Measurements from ENCODE around the gene NGDN. TPM values are rescaled to one million over a fixed set of nuclear protein-coding genes. Genes with fewer than 3 reads are reported as not detected.

NGDN gene
- total and polyA plus RNA-seq, 2 of the 8 experiments (the other 6 are each of a cell fraction or from before 2014, with no cell fraction given): 39.8 to 48.8 TPM

GRCh38 chr14:23494223-23494622, 24.7 kb downstream of the NGDN start:
- CTCF ChIA-PET (ENCODE audit: partially characterized antibody): interaction anchor here (0.8 to 6.9 kb wide), 11 partner anchors 11 to 200 kb away, joined by 3 to 79 read pairs (median 5); no protein-coding TSS in a partner anchor
- TF ChIP-seq SP1 (IDR thresholded peaks at IDR 0.05; ENCODE audit: low read depth, low read length): peak; percentile 76
- no peak for TF ChIP-seq POU5F1 (IDR thresholded peaks at IDR 0.05; ENCODE audit: low read depth, low read length)
- no peak for TF ChIP-seq SIX5 (IDR thresholded peaks at IDR 0.05; ENCODE audit: low read depth, low read length)
- peak; percentile 76 for TF ChIP-seq TEAD4 (IDR thresholded peaks at IDR 0.05; ENCODE audit: low read depth, low read length)
- no peak for TF ChIP-seq RAD21 (IDR thresholded peaks at IDR 0.05 in 1 of 2, conservative IDR thresholded peaks at IDR 0.05 in 1 of 2; ENCODE audit: low read depth in 2 of 2, low read length in 2 of 2)
- TF ChIP-seq CTBP2 (IDR thresholded peaks at IDR 0.05; ENCODE audit: borderline replicate concordance, insufficient read depth, insufficient read length, low read length): no peak
- TF ChIP-seq SP4 (IDR thresholded peaks at IDR 0.05; ENCODE audit: low read length): no peak
- no peak for TF ChIP-seq EP300 (IDR thresholded peaks at IDR 0.05; ENCODE audit: borderline replicate concordance in 1 of 2, low read depth in 2 of 2, low read length in 2 of 2)
- no peak for TF ChIP-seq HDAC2 (IDR thresholded peaks at IDR 0.05; ENCODE audit: borderline replicate concordance in 1 of 2, low read depth in 2 of 2, low read length in 2 of 2)
- TF ChIP-seq TBP (IDR thresholded peaks at IDR 0.05; ENCODE audit: low read depth, low read length): no peak
- 0 out of 2 replicates have a peak, but pooled peaks have one; percentile 24 for TF ChIP-seq POLR2AphosphoS5 (IDR thresholded peaks at IDR 0.05; ENCODE audit: low read depth, low read length)
- 0 out of 3 replicates have a peak, but pooled peaks of 1 of the 2 experiments have one; percentile 39 for TF ChIP-seq POLR2A (IDR thresholded peaks at IDR 0.05; ENCODE audit: control extremely low read depth in 1 of 2, low read depth in 2 of 2, low read length in 2 of 2)
- 0 out of 2 replicates have a peak, but pooled peaks have one; percentile 41 for TF ChIP-seq TAF1 (IDR thresholded peaks at IDR 0.05; ENCODE audit: low read depth, low read length)

More at GRCh38 chr14:23494223-23494622, 24.7 kb downstream of the NGDN start:
- H3K4ac ChIP-seq (replicated peaks; ENCODE audit: insufficient read length, low read depth, low read length): no peak overlapping the region
- H2AK5ac ChIP-seq (ENCODE audit: low read depth, low read length): no peak overlapping the region
- no peak overlapping the region for H4K8ac ChIP-seq (ENCODE audit: extremely low read depth, insufficient read depth, low read length)
- no peak overlapping the region for H2AFZ ChIP-seq (ENCODE audit: low read length)
- H3K27me3 ChIP-seq (replicated peaks in 1 of 4; ENCODE audit: control insufficient read depth in 3 of 4, extremely low read depth in 1 of 4, insufficient read depth in 3 of 4, low read length in 3 of 4): no peaks in the 10 kb centered on the region
- no peak overlapping the region; the same call in 1 of the 2 replicates for H3K27ac ChIP-seq (ENCODE audit: low read depth, low read length)
- no peak overlapping the region for H2BK12ac ChIP-seq (ENCODE audit: low read depth, low read length)
- no peak overlapping the region for H3K23ac ChIP-seq (ENCODE audit: insufficient read length)
- peaks cover 7 to 12% (median 8%) of the 10 kb centered on the region in 4 experiments for H3K4me1 ChIP-seq (replicated peaks in 1 of 4; ENCODE audit: control insufficient read depth in 3 of 4, insufficient read depth in 4 of 4, low read length in 3 of 4)
- H4K20me1 ChIP-seq (replicated peaks in 1 of 2; ENCODE audit: control insufficient read depth in 1 of 2, insufficient read depth in 2 of 2, low read length in 2 of 2): no peaks in the 10 kb centered on the region
- no peaks in the 10 kb centered on the region for H3K79me2 ChIP-seq (ENCODE audit: control insufficient read depth in 1 of 2, insufficient read depth in 2 of 2, low read length in 2 of 2)
- H2BK15ac ChIP-seq (ENCODE audit: low read length): no peak overlapping the region
- H3K14ac ChIP-seq (ENCODE audit: insufficient read length): no peak overlapping the region
- H3K79me1 ChIP-seq (ENCODE audit: low read depth, low read length): no peaks in the 10 kb centered on the region
- H4K91ac ChIP-seq (replicated peaks; ENCODE audit: insufficient read length, low read length): no peak overlapping the region
- no peaks in the 10 kb centered on the region for H3K23me2 ChIP-seq (ENCODE audit: low read depth, low read length)
- H3K9ac ChIP-seq (replicated peaks in 1 of 4; ENCODE audit: extremely low read depth in 1 of 4, low read depth in 3 of 4, low read length in 3 of 4): no peak overlapping the region; a peak in 1 of 7 replicates
- H2BK120ac ChIP-seq (replicated peaks; ENCODE audit: low read depth, low read length): no peak overlapping the region
- no peak overlapping the region for H2BK5ac ChIP-seq (ENCODE audit: low read depth, low read length)
- DNase-seq (ENCODE audit: low read depth in 1 of 2, low spot score in 2 of 2) (peak in 1 of 2 experiments; percentile 58), FAIRE-seq (peak; percentile 93)
- POLR2A ChIA-PET (ENCODE audit: partially characterized antibody): interaction anchor here (0.8 to 5.0 kb wide), 15 partner anchors 10 to 73 kb away, joined by 3 to 38 read pairs (median 5); partner anchors contain the start of gene AP1G2
- no peak overlapping the region for H4K5ac ChIP-seq (ENCODE audit: insufficient read length, low read depth, low read length)
- peak overlapping the region; percentile 19 to 45 for H3K4me2 ChIP-seq (ENCODE audit: insufficient read depth in 1 of 2, low read depth in 2 of 2, low read length in 2 of 2)
- WGBS, 2 experiments (ENCODE audit: extremely low coverage in 1 of 2, insufficient coverage in 1 of 2, insufficient read length in 1 of 2, insufficient replicate concordance in 2 of 2, low coverage in 1 of 2, low lambda C conversion rate in 2 of 2, missing lambda C conversion rate in 1 of 2): 34% methylated on average over 2 of the region's 2 CpGs; no CpG with 5 or more reads in 1 of the 2 experiments
- H3K36me3 ChIP-seq (ENCODE audit: control insufficient read depth in 2 of 4, insufficient read depth in 4 of 4, low read length in 3 of 4): no peaks in the 10 kb centered on the region; a peak in 1 of 8 replicates
- H3K18ac ChIP-seq (ENCODE audit: extremely low read depth, low read length): no peak overlapping the region
- no peak overlapping the region; the same call in 1 of the 2 replicates for H2BK20ac ChIP-seq (ENCODE audit: low read length)
- no peaks in the 10 kb centered on the region for H3K9me3 ChIP-seq (ENCODE audit: insufficient read depth in 2 of 2, low read depth in 1 of 2, low read length in 1 of 2)
- no peak overlapping the region for H3K56ac ChIP-seq (replicated peaks; ENCODE audit: insufficient read length, low read depth, low read length)
- peak overlapping the region in 2 of 4 experiments; percentile 2 to 30; a peak in 3 of 8 replicates for H3K4me3 ChIP-seq (ENCODE audit: extremely low read depth in 1 of 4, insufficient read depth in 2 of 4, low read depth in 3 of 4, low read length in 4 of 4)
